ENCODE data around the gene SLC5A11.

Gene SLC5A11

DNA sequence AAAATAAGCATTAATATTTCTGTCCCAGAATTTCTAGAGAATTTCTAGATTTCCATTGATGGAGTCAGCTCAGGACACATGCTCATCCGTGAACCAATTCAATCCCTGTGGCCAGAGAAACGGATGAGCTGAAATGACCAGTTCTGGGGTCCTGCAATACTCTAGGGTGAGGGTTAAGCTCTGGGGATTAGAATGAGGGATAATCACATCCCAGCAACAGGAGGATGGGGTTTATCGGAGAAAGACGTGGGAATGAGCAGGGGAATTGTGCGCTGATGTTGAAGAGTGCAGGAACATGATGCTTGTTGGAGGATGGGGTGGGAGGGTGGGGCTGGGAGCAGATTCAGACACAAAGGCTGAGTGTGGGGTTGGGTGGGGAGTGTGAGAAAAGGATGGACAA, 64.1 kb downstream of the SLC5A11 start:
- ChIA-PET POLR2A (no interaction called here), CTCF (interaction anchor here (0.6 kb wide), 2 partner anchors 200 to 277 kb away, joined by 3 to 6 read pairs; no protein-coding TSS in a partner anchor)
- no peak for TF ChIP-seq LEF1 (IDR thresholded peaks at IDR 0.05; ENCODE audit: borderline replicate concordance)
- no peak for TF ChIP-seq ARNT (IDR thresholded peaks at IDR 0.05)
- no peak for TF ChIP-seq HDGF (IDR thresholded peaks at IDR 0.05; ENCODE audit: borderline replicate concordance)
- TF ChIP-seq BHLHE40 (IDR thresholded peaks at IDR 0.05; ENCODE audit: borderline replicate concordance) = no peak
- no peak for TF ChIP-seq CTBP1 (IDR thresholded peaks at IDR 0.05; ENCODE audit: borderline replicate concordance)
- no peak for TF ChIP-seq FOXA1 (IDR thresholded peaks at IDR 0.05)
- TF ChIP-seq L3MBTL2 (conservative IDR thresholded peaks at IDR 0.05) = no peak
- TF ChIP-seq SP1 (IDR thresholded peaks at IDR 0.05) = no peak
- no peak for TF ChIP-seq TARDBP (IDR thresholded peaks at IDR 0.05)
- no peak for TF ChIP-seq NFRKB (IDR thresholded peaks at IDR 0.05)
- no peak for TF ChIP-seq FOXM1 (IDR thresholded peaks at IDR 0.05; ENCODE audit: borderline replicate concordance)
- TF ChIP-seq SUZ12 (IDR thresholded peaks at IDR 0.05) = no peak
- no peak for TF ChIP-seq ELF4 (IDR thresholded peaks at IDR 0.05)
- no peak for TF ChIP-seq ZNF384 (IDR thresholded peaks at IDR 0.05)
- TF ChIP-seq, protein P1, sequence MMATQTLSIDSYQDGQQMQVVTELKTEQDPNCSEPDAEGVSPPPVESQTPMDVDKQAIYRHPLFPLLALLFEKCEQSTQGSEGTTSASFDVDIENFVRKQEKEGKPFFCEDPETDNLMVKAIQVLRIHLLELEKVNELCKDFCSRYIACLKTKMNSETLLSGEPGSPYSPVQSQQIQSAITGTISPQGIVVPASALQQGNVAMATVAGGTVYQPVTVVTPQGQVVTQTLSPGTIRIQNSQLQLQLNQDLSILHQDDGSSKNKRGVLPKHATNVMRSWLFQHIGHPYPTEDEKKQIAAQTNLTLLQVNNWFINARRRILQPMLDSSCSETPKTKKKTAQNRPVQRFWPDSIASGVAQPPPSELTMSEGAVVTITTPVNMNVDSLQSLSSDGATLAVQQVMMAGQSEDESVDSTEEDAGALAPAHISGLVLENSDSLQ (IDR thresholded peaks at IDR 0.05) = no peak
- no peak for TF ChIP-seq FOXK2 (IDR thresholded peaks at IDR 0.05)
- DNase-seq (ENCODE audit: extremely low spot score) = no peak

DNA sequence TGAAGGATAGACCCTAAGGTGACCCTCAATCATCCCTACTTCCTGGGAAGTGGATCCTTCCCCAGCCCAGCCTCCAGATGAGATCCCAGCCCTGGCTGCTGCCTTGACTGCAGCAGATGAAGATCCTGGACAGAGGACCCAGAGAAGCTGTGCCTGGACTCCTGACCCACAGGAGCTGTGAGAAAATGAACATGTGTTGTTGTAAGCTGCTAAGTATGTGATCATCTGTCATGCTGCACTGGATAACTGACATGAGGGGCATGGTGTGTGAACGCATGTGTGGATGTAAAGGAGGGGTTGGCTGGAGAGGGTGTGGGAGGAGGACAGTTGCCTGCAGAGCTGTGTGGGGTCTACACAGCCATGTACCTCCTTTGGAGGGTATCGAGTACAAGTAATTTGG, 69.3 kb downstream of the SLC5A11 start:
- TF ChIP-seq HDGF (IDR thresholded peaks at IDR 0.05; ENCODE audit: borderline replicate concordance) (no peak), ELF4 (IDR thresholded peaks at IDR 0.05) (no peak)
- TF ChIP-seq, protein P1 (IDR thresholded peaks at IDR 0.05) = no peak
- POLR2A ChIA-PET = no interaction called here
- CTCF ChIA-PET = interaction anchor here (1.0 kb wide), 1 partner anchor 8 kb away, joined by 6 read pairs; no protein-coding TSS in a partner anchor
- DNase-seq (ENCODE audit: extremely low spot score) = no peak

DNA sequence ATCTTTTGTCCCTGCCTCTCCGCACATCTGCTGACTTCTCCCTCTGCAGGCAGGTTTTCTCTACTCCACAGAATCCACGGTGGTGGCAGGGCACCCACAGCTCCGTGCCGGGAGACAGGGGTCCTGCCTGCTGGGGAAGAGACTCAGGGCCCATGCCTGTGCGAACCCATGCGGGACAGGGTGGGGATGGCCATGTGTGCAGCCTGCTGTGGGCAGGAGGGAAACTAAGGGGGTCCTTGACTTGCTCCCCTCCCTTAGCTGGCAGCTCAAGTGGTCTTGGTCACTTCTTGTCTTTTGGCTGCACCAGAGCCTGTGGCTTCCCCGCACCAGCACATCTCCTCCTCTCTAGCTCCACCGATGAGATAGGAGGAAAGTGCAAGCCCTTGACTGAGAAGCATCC, 69.8 kb downstream of the SLC5A11 start:
- TF ChIP-seq HDGF (IDR thresholded peaks at IDR 0.05; ENCODE audit: borderline replicate concordance) = no peak
- TF ChIP-seq SUZ12 (IDR thresholded peaks at IDR 0.05) = no peak
- TF ChIP-seq ELF4 (IDR thresholded peaks at IDR 0.05) = no peak
- TF ChIP-seq BHLHE40 (IDR thresholded peaks at IDR 0.05; ENCODE audit: borderline replicate concordance) = no peak
- no peak for TF ChIP-seq ZNF384 (IDR thresholded peaks at IDR 0.05)
- TF ChIP-seq, protein P1 (IDR thresholded peaks at IDR 0.05) = no peak
- TF ChIP-seq CTBP1 (IDR thresholded peaks at IDR 0.05; ENCODE audit: borderline replicate concordance) = no peak
- TF ChIP-seq FOXK2 (IDR thresholded peaks at IDR 0.05) = no peak
- TF ChIP-seq FOXM1 (IDR thresholded peaks at IDR 0.05; ENCODE audit: borderline replicate concordance) = no peak
- TF ChIP-seq ARNT (IDR thresholded peaks at IDR 0.05) = no peak
- TF ChIP-seq FOXA1 (IDR thresholded peaks at IDR 0.05) = no peak
- TF ChIP-seq NFRKB (IDR thresholded peaks at IDR 0.05) = no peak
- no peak for TF ChIP-seq SP1 (IDR thresholded peaks at IDR 0.05)
- TF ChIP-seq TARDBP (IDR thresholded peaks at IDR 0.05) = no peak
- CTCF ChIA-PET = interaction anchor here (1.0 kb wide), 1 partner anchor 8 kb away, joined by 6 read pairs; no protein-coding TSS in a partner anchor
- no peak for DNase-seq (ENCODE audit: extremely low spot score)
- POLR2A ChIA-PET = no interaction called here

DNA sequence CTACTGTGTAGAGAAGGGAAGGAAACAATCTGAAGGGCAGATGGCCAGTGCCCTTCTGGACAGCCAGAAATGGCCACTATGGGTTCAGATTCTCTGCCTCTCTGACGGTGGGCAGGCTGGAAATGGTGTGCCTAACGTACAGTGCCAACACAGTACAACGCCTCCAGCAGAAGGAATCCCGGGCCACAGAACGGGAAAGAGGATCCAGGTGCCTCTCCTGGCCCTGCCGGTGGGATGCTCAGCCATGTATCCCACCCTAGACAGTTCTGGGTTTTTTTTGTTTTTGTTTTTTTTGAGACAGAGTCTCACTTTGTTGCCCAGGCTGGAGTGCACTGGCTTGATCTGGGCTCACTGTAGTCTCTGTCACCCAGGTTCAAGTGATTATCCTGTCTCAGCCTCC, 71.5 kb downstream of the SLC5A11 start:
- ChIA-PET POLR2A (no interaction called here), CTCF (no interaction called here)
- DNase-seq (ENCODE audit: extremely low spot score) = no peak
- TF ChIP-seq SP1 (IDR thresholded peaks at IDR 0.05) (no peak), NFRKB (IDR thresholded peaks at IDR 0.05) (no peak), FOXM1 (IDR thresholded peaks at IDR 0.05; ENCODE audit: borderline replicate concordance) (no peak), CTBP1 (IDR thresholded peaks at IDR 0.05; ENCODE audit: borderline replicate concordance) (no peak), BHLHE40 (IDR thresholded peaks at IDR 0.05; ENCODE audit: borderline replicate concordance) (no peak), ZNF384 (IDR thresholded peaks at IDR 0.05) (no peak), SUZ12 (IDR thresholded peaks at IDR 0.05) (no peak), LEF1 (IDR thresholded peaks at IDR 0.05; ENCODE audit: borderline replicate concordance) (no peak), HDGF (IDR thresholded peaks at IDR 0.05; ENCODE audit: borderline replicate concordance) (no peak), FOXA1 (IDR thresholded peaks at IDR 0.05) (no peak), FOXK2 (IDR thresholded peaks at IDR 0.05) (no peak)

DNA sequence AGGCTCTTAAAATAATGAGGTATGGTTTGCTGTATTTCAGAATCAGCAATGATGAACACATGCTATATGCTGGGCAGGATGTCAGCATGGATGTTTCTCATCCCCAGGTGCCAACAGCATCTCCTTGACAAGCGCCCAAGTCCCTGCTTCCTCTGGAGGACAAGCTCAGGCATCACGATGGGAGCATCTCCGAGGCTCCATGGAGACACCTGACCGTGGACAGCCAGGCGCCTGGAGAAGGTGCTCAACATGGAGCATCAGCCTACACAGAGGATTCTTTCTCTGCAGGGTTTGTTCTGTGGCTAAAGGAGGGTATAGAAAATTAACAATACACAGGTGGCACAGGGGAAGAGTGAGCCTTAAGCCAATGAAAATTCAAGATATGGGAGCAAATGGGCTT, 72.1 kb downstream of the SLC5A11 start:
- no peak for DNase-seq (ENCODE audit: extremely low spot score)
- CTCF ChIA-PET = no interaction called here
- TF ChIP-seq FOXM1 (IDR thresholded peaks at IDR 0.05; ENCODE audit: borderline replicate concordance) = no peak
- TF ChIP-seq SP1 (IDR thresholded peaks at IDR 0.05) = no peak
- no peak for TF ChIP-seq NFRKB (IDR thresholded peaks at IDR 0.05)
- no peak for TF ChIP-seq CTBP1 (IDR thresholded peaks at IDR 0.05; ENCODE audit: borderline replicate concordance)
- no peak for TF ChIP-seq TARDBP (IDR thresholded peaks at IDR 0.05)
- TF ChIP-seq HDGF (IDR thresholded peaks at IDR 0.05; ENCODE audit: borderline replicate concordance) = no peak
- no peak for TF ChIP-seq LEF1 (IDR thresholded peaks at IDR 0.05; ENCODE audit: borderline replicate concordance)
- no peak for TF ChIP-seq SUZ12 (IDR thresholded peaks at IDR 0.05)
- TF ChIP-seq BHLHE40 (IDR thresholded peaks at IDR 0.05; ENCODE audit: borderline replicate concordance) = no peak
- TF ChIP-seq, protein P1 (IDR thresholded peaks at IDR 0.05) = no peak
- TF ChIP-seq FOXA1 (IDR thresholded peaks at IDR 0.05) = no peak
- no peak for TF ChIP-seq L3MBTL2 (conservative IDR thresholded peaks at IDR 0.05)
- no peak for TF ChIP-seq ARNT (IDR thresholded peaks at IDR 0.05)
- no peak for TF ChIP-seq FOXK2 (IDR thresholded peaks at IDR 0.05)
- TF ChIP-seq ZNF384 (IDR thresholded peaks at IDR 0.05) = no peak
- no peak for TF ChIP-seq ELF4 (IDR thresholded peaks at IDR 0.05)
- POLR2A ChIA-PET = no interaction called here

DNA sequence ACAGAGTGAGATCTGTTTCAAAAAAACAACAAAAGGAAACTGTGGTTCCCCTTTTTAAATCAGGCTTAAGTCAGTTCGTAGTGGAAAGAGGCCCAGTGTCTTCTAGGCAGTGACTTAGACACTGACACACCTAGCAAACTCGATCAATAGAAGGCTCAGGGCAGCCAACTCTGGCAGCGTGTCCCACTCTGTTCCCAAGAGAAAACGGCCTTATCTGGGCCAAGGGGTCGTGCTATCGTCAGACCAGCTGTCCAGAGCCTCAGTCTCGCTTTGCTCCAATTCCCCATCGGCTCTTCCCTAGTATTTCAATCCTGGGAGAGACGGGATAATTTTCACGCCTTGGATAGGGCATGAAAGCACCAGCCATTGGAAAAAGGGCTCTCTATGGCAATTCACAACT, 72.9 kb downstream of the SLC5A11 start:
- TF ChIP-seq TARDBP (IDR thresholded peaks at IDR 0.05) = no peak
- TF ChIP-seq L3MBTL2 (conservative IDR thresholded peaks at IDR 0.05) = no peak
- no peak for TF ChIP-seq NFRKB (IDR thresholded peaks at IDR 0.05)
- TF ChIP-seq FOXA1 (IDR thresholded peaks at IDR 0.05) = no peak
- TF ChIP-seq FOXM1 (IDR thresholded peaks at IDR 0.05; ENCODE audit: borderline replicate concordance) = no peak
- no peak for TF ChIP-seq BHLHE40 (IDR thresholded peaks at IDR 0.05; ENCODE audit: borderline replicate concordance)
- TF ChIP-seq, protein P1 (IDR thresholded peaks at IDR 0.05) = no peak
- TF ChIP-seq CTBP1 (IDR thresholded peaks at IDR 0.05; ENCODE audit: borderline replicate concordance) = no peak
- no peak for TF ChIP-seq HDGF (IDR thresholded peaks at IDR 0.05; ENCODE audit: borderline replicate concordance)
- TF ChIP-seq ARNT (IDR thresholded peaks at IDR 0.05) = no peak
- no peak for TF ChIP-seq SUZ12 (IDR thresholded peaks at IDR 0.05)
- no peak for TF ChIP-seq ELF4 (IDR thresholded peaks at IDR 0.05)
- no peak for TF ChIP-seq FOXK2 (IDR thresholded peaks at IDR 0.05)
- TF ChIP-seq ZNF384 (IDR thresholded peaks at IDR 0.05) = no peak
- TF ChIP-seq LEF1 (IDR thresholded peaks at IDR 0.05; ENCODE audit: borderline replicate concordance) = no peak
- no peak for TF ChIP-seq SP1 (IDR thresholded peaks at IDR 0.05)
- ChIA-PET POLR2A (no interaction called here), CTCF (no interaction called here)
- no peak for DNase-seq (ENCODE audit: extremely low spot score)
